NCI-H69 (cell line): ENCODE measurements around the gene EPS8L3.
A peak's percentile ranks its signal among the peaks of the same experiment; 100 is the strongest.
"Not testable (repeated sequence)": the region's sequence is repeated elsewhere in the genome, so short reads cannot be mapped to it uniquely, and the experiment has no call there.

Experiments used
- DNase-seq: peaks from one replicate; lab custom pipeline; 2025; lab: John Stamatoyannopoulos, UW

Gene EPS8L3

GRCh38 chr1:109762821-109763645 is 690 bp downstream of the EPS8L3 start:
- no peak for DNase-seq

GRCh38 chr1:109762039-109762585 is 1.6 kb downstream of the EPS8L3 start:
- no peak for DNase-seq

- DNase-seq: no peak
Observed at GRCh38 chr1:109761227-109762038, 2.3 kb downstream of the EPS8L3 start.

GRCh38 chr1:109760581-109761226 is 3.0 kb downstream of the EPS8L3 start:
- no peak for DNase-seq

- no peak for DNase-seq
Observed at GRCh38 chr1:109759513-109760334, 4.0 kb downstream of the EPS8L3 start.

GRCh38 chr1:109757936-109758786 is 5.6 kb downstream of the EPS8L3 start:
- DNase-seq: no peak

GRCh38 chr1:109756848-109757521 is 6.7 kb downstream of the EPS8L3 start:
- no peak for DNase-seq

- DNase-seq: not testable (repeated sequence)
Observed at GRCh38 chr1:109756325-109756724, 7.4 kb downstream of the EPS8L3 start.

- no peak for DNase-seq
Observed at GRCh38 chr1:109754738-109755137, 9.0 kb downstream of the EPS8L3 start.

- no peak for DNase-seq
Observed at GRCh38 chr1:109751531-109752260, 12.0 kb downstream of the EPS8L3 start.

GRCh38 chr1:109750920-109751319 is 12.8 kb downstream of the EPS8L3 start:
- no peak for DNase-seq

GRCh38 chr1:109750241-109750882 is 13.4 kb downstream of the EPS8L3 start:
- DNase-seq: no peak

- DNase-seq: no peak
Observed at GRCh38 chr1:109749221-109749620, 14.5 kb downstream of the EPS8L3 start.

GRCh38 chr1:109748311-109748710 is 15.4 kb downstream of the EPS8L3 start:
- peak; percentile 28 for DNase-seq

GRCh38 chr1:109740615-109741373 is 22.9 kb downstream of the EPS8L3 start, which contains the start of gene GSTM3:
GSTM3 (minus strand) TSS chr1:109741038; CDS start chr1:109740287, 751 bp downstream.
- DNase-seq: no peak

GRCh38 chr1:109739738-109740614 is 23.7 kb downstream of the EPS8L3 start:
- DNase-seq: peak; percentile 71
